Gastroesophageal sphincter (tissue), 3 donors: ENCODE results near the gene MEIS2.

Experiments used
- POLR2A ChIP-seq, 2 donors: fragments of 450-650 bp; IDR thresholded peaks; one replicate each; pipeline ENCODE4 v1.6.1; 2017; ENCODE audit warnings: antibody characterized with exemption in 2 of 2, mild to moderate bottlenecking in 2 of 2, moderate library complexity in 1 of 2
- POLR2AphosphoS5 ChIP-seq: sonication (generic); formaldehyde crosslinking; IDR thresholded peaks from one replicate; pipeline ENCODE4 v1.6.1; 2017; ENCODE audit warnings: antibody characterized with exemption
- TF ChIP-seq, protein P1 (sequence below), 4 experiments: fragments of 200-600 bp in 2 of 4; fragments of 450-650 bp in 2 of 4; sonication (generic) in 1 of 4; IDR thresholded peaks; one replicate each; pipeline ENCODE4 v1.5.1; 2017 to 2019; ENCODE audit warnings: antibody characterized with exemption in 4 of 4, mild to moderate bottlenecking in 2 of 4, moderate library complexity in 2 of 4

DNA sequence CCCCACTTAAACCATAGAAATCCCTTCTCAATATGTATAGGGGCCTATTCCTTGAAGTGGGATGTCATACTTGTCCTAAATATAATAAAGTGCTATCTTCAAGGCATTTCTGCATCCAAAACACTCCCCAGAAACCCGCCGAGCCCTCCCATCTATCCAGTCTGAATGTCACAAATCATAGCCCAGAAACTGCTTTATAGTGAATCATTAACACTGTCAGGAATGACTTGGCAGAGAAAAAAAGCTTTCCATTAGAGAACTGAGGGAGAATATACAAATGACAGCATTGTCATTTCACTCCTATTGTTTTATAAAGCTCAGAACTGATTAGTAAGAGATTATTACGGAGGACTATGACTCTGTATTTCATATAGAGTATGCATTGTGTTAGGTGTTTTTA is 48.4 kb upstream of the MEIS2 start:
- no peak for TF ChIP-seq POLR2A (IDR thresholded peaks at IDR 0.05)
- TF ChIP-seq, protein P1, sequence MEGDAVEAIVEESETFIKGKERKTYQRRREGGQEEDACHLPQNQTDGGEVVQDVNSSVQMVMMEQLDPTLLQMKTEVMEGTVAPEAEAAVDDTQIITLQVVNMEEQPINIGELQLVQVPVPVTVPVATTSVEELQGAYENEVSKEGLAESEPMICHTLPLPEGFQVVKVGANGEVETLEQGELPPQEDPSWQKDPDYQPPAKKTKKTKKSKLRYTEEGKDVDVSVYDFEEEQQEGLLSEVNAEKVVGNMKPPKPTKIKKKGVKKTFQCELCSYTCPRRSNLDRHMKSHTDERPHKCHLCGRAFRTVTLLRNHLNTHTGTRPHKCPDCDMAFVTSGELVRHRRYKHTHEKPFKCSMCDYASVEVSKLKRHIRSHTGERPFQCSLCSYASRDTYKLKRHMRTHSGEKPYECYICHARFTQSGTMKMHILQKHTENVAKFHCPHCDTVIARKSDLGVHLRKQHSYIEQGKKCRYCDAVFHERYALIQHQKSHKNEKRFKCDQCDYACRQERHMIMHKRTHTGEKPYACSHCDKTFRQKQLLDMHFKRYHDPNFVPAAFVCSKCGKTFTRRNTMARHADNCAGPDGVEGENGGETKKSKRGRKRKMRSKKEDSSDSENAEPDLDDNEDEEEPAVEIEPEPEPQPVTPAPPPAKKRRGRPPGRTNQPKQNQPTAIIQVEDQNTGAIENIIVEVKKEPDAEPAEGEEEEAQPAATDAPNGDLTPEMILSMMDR (IDR thresholded peaks at IDR 0.05) = no peak
- TF ChIP-seq POLR2AphosphoS5 = no peak
